A549 (cell line): ENCODE measurements around the gene MT2A. TPM values are rescaled to one million over a fixed set of nuclear protein-coding genes. Genes with fewer than 3 reads are reported as not detected.

ENCODE experiments used
- ATAC-seq, 2 experiments: fragments of 200-7000 bp in 1 of 2; fragments of >200 bp in 1 of 2; cut with Nextera tagmentation in 1 of 2; cut with Tn5 transposase in 1 of 2; 3 replicates each; pipeline versions ENCODE4 v1.8.0 to v1.9.1; 2018 to 2020; ENCODE audit warnings: mild to moderate bottlenecking in 1 of 2, moderate library complexity in 1 of 2
- CTCF ChIA-PET: fragments of 300-600 bp; sonication (Branson Sonifier 250); formaldehyde crosslinking; extraction: SDS; loops from one replicate; lab custom pipeline; 2021; ENCODE audit warnings: antibody characterized with exemption, inconsistent platforms; lab: Yijun Ruan, JAX
- POLR2A ChIA-PET: fragments of 350-600 bp; formaldehyde crosslinking; extraction: SDS; loops from one replicate; lab custom pipeline; 2021; ENCODE audit warnings: antibody characterized with exemption, inconsistent platforms; lab: Yijun Ruan, JAX
- DNase-seq, 2 experiments: peaks; one replicate each; pipeline versions ENCODE4 v3.0.0 to v3.0.0-alpha.2; 2011 to 2016; ENCODE audit warnings: low read depth in 1 of 2, low spot score in 1 of 2
- FAIRE-seq: peaks from 2 replicates; lab custom pipeline; 2011; peaks lifted over from hg19 to GRCh38; lab: Jason Lieb, UNC
- H3K27ac ChIP-seq, 2 experiments: fragments of >200 bp; sonication (Bioruptor Twin); formaldehyde crosslinking; 3 replicates each; pipeline ENCODE4 v1.5.1; 2016 to 2017
- H3K4me1 ChIP-seq: fragments of >200 bp; sonication (Bioruptor Twin); formaldehyde crosslinking; 3 replicates; pipeline ENCODE4 v1.6.1; 2016
- H3K4me2 ChIP-seq: fragments of >200 bp; sonication (Bioruptor Twin); formaldehyde crosslinking; 3 replicates; pipeline ENCODE4 v1.6.1; 2016
- H3K4me3 ChIP-seq: fragments of >200 bp; sonication (Bioruptor Twin); formaldehyde crosslinking; 3 replicates; pipeline ENCODE4 v1.5.1; 2016
- H3K9me3 ChIP-seq: fragments of >200 bp; sonication (Bioruptor Twin); formaldehyde crosslinking; 3 replicates; pipeline ENCODE4 v1.6.1; 2016
- BCL3 ChIP-seq: fragments of >200 bp; sonication (Bioruptor Twin); formaldehyde crosslinking; IDR thresholded peaks from 3 replicates; pipeline ENCODE4 v1.6.1; 2016
- CEBPB ChIP-seq, 2 experiments: fragments of >200 bp in 1 of 2; sonication (Bioruptor Twin) in 1 of 2; formaldehyde crosslinking in 1 of 2; IDR thresholded peaks; 2 replicates each; pipeline ENCODE4 v1.6.1; 2012 to 2016
- CHD4 ChIP-seq: fragments of 200-600 bp; sonication (generic); IDR thresholded peaks from 2 replicates; pipeline ENCODE4 v1.6.1; 2016; ENCODE audit warnings: antibody characterized with exemption, mild to moderate bottlenecking, borderline replicate concordance
- CTCF ChIP-seq: fragments of >200 bp; sonication (Bioruptor Twin); formaldehyde crosslinking; IDR thresholded peaks from 3 replicates; pipeline ENCODE4 v1.5.1; 2016
- EHF ChIP-seq: fragments of 250-450 bp; sonication (Bioruptor Pico); IDR thresholded peaks from 2 replicates; pipeline ENCODE4 v1.5.0; 2020; ENCODE audit warnings: mild to moderate bottlenecking
- ESRRA ChIP-seq: fragments of 150-350 bp; IDR thresholded peaks from 2 replicates; pipeline ENCODE4 v1.6.1; 2014; ENCODE audit warnings: mild to moderate bottlenecking, low read length, borderline replicate concordance
- FOSB ChIP-seq: fragments of 250-450 bp; sonication (Bioruptor Pico); IDR thresholded peaks from 2 replicates; pipeline ENCODE4 v1.5.0; 2020; ENCODE audit warnings: mild to moderate bottlenecking, moderate library complexity
- FOXS1 ChIP-seq: fragments of 250-450 bp; sonication (Bioruptor Pico); IDR thresholded peaks from 2 replicates; pipeline ENCODE4 v1.5.0; 2020; ENCODE audit warnings: mild to moderate bottlenecking, moderate library complexity
- HES2 ChIP-seq: fragments of >200 bp; sonication (Bioruptor Twin); formaldehyde crosslinking; IDR thresholded peaks from 2 replicates; pipeline ENCODE4 v1.6.1; 2016
- HOXA7 ChIP-seq: fragments of 250-450 bp; sonication (Bioruptor Pico); IDR thresholded peaks from 2 replicates; pipeline ENCODE4 v1.5.0; 2020; ENCODE audit warnings: mild to moderate bottlenecking, moderate library complexity
- JUN ChIP-seq, 2 experiments: fragments of >200 bp; sonication (Bioruptor Twin); formaldehyde crosslinking; IDR thresholded peaks; 2 replicates in 1 of 2; 3 replicates in 1 of 2; pipeline ENCODE4 v1.6.1; 2016 to 2017
- KDM1A ChIP-seq: fragments of 200-600 bp; sonication (generic); IDR thresholded peaks from 2 replicates; pipeline ENCODE4 v1.6.1; 2016; ENCODE audit warnings: low read depth, mild to moderate bottlenecking
- MAZ ChIP-seq: fragments of 150-350 bp; IDR thresholded peaks from 2 replicates; pipeline ENCODE4 v1.6.1; 2014; ENCODE audit warnings: antibody characterized with exemption, low read depth, low read length, borderline replicate concordance
- MYC ChIP-seq: IDR thresholded peaks from 2 replicates; pipeline ENCODE4 v1.6.1; 2012; ENCODE audit warnings: mild to moderate bottlenecking, inconsistent platforms, low read length, improper control_type of control experiment, borderline replicate concordance
- NFE2L2 ChIP-seq: fragments of 150-350 bp; conservative IDR thresholded peaks from 2 replicates; pipeline ENCODE4 v1.6.1; 2014; ENCODE audit warnings: low read length
- PBX3 ChIP-seq: IDR thresholded peaks from 2 replicates; pipeline ENCODE4 v1.6.1; 2012
- RCOR1 ChIP-seq: fragments of 150-350 bp; IDR thresholded peaks from 2 replicates; pipeline ENCODE4 v1.6.1; 2014; ENCODE audit warnings: antibody characterized with exemption, low read length, low read depth
- REST ChIP-seq: fragments of 200-600 bp; sonication (generic); IDR thresholded peaks from 2 replicates; pipeline ENCODE4 v1.6.1; 2016; ENCODE audit warnings: antibody characterized with exemption, mild to moderate bottlenecking, moderate library complexity
- SREBF2 ChIP-seq: fragments of 450-650 bp; IDR thresholded peaks from 2 replicates; pipeline ENCODE4 v1.6.1; 2014; ENCODE audit warnings: mild to moderate bottlenecking, moderate library complexity
- ZFP36 ChIP-seq: fragments of 450-650 bp; IDR thresholded peaks from 2 replicates; pipeline ENCODE4 v1.6.1; 2014; ENCODE audit warnings: borderline replicate concordance; ENCODE audit not compliant: partially characterized antibody
- ZNF302 ChIP-seq: fragments of 250-450 bp; sonication (Bioruptor Pico); IDR thresholded peaks from 2 replicates; pipeline ENCODE4 v1.9.0; 2021; ENCODE audit warnings: inconsistent platforms, mild to moderate bottlenecking, moderate library complexity
- ZSCAN20 ChIP-seq: fragments of 250-450 bp; sonication (Bioruptor Pico); IDR thresholded peaks from 2 replicates; pipeline ENCODE4 v1.8.0; 2022; ENCODE audit warnings: mild to moderate bottlenecking, moderate library complexity
- WGBS: methylation state at CpG from one replicate; pipeline ENCODE4 v1.1.6; 2017; ENCODE audit errors: missing lambda C conversion rate; 5-methylcytosine and 5-hydroxymethylcytosine counted together
- polyA plus RNA-seq, 4 experiments: library from polyadenylated mRNA; depleted of rRNA in 3 of 4; stranded (reverse); fragments of >200 nt; fragmentation: RNase III in 1 of 4; extraction: RNeasy Plus Mini Kit Qiagen cat#74134 plus additional on column Dnase treatment in 1 of 4; gene quantifications; 2 replicates in 3 of 4; 3 replicates in 1 of 4; pipeline ENCODE4 v1.2.3, GENCODE V29; 2011 to 2017

MT2A gene
- polyA plus RNA-seq, 2 of the 4 experiments (the other 2 are of a cell fraction) = 39.1 to 305 TPM

GRCh38 chr16:56593573-56594291, 14.7 kb upstream of the MT2A start:
- DNase-seq (no peak), ATAC-seq (no peak), FAIRE-seq (no peak)
- TF ChIP-seq CTCF (no peak), PBX3 (no peak), FOSB (CRISPR knock-in tag) (no peak), REST (no peak)
- CTCF ChIA-PET = interaction anchor here (1.0 kb wide), 1 partner anchor 109 kb away, joined by 3 read pairs; no protein-coding TSS in a partner anchor
- Histone ChIP-seq H3K27ac (no peak overlapping the region), H3K9me3 (no peaks in the 10 kb centered on the region), H3K4me1 (no peaks in the 10 kb centered on the region), H3K4me2 (no peak overlapping the region), H3K4me3 (no peak overlapping the region)
- POLR2A ChIA-PET = no interaction called here
- 81% methylated on average over 6 of the region's 6 CpGs for WGBS

- POLR2A ChIA-PET = no interaction called here
- Histone ChIP-seq H3K9me3 (no peaks in the 10 kb centered on the region), H3K4me3 (no peak overlapping the region), H3K27ac (no peak overlapping the region), H3K4me2 (no peak overlapping the region), H3K4me1 (no peaks in the 10 kb centered on the region)
- 67% methylated on average over 5 of the region's 5 CpGs for WGBS
- DNase-seq (no peak), FAIRE-seq (no peak), ATAC-seq (no peak)
- TF ChIP-seq ZNF302 (CRISPR knock-in tag) = no peak
- TF ChIP-seq HES2 = no peak
- no peak for TF ChIP-seq MYC
- no peak for TF ChIP-seq ZFP36
- TF ChIP-seq JUN (IDR thresholded peaks at IDR 0.05) = no peak
- TF ChIP-seq CHD4 = no peak
- TF ChIP-seq MAZ = no peak
- TF ChIP-seq EHF (CRISPR knock-in tag) = no peak
- no peak for TF ChIP-seq CEBPB (IDR thresholded peaks at IDR 0.05)
- TF ChIP-seq KDM1A = no peak
- no peak for TF ChIP-seq ZSCAN20 (CRISPR knock-in tag)
- no peak for TF ChIP-seq NFE2L2
- TF ChIP-seq RCOR1 = no peak
- no peak for TF ChIP-seq BCL3
- no peak for TF ChIP-seq ESRRA
- no peak for TF ChIP-seq FOXS1 (CRISPR knock-in tag)
- TF ChIP-seq HOXA7 (CRISPR knock-in tag) = no peak
- TF ChIP-seq SREBF2 = no peak
- CTCF ChIA-PET = interaction anchor here (1.0 kb wide), 1 partner anchor 108 kb away, joined by 3 read pairs; no protein-coding TSS in a partner anchor
These were observed 14.1 kb upstream of the MT2A start for GRCh38 chr16:56594292-56594619.
